HG03521 (cell line): ENCODE data around the gene FAM13A.
"Not testable (repeated sequence)": the region's sequence is repeated elsewhere in the genome, so short reads cannot be mapped to it uniquely, and the experiment has no call there.

Experiments used
- ATAC-seq: cut with Tn5 transposase; IDR thresholded peaks from one replicate; pipeline ENCODE4 v1.9.1; 2021; ENCODE audit warnings: mild to moderate bottlenecking, moderate library complexity; ENCODE audit not compliant: unreplicated experiment

The FAM13A gene

GRCh38 chr4:88964450-88964849, 92.5 kb downstream of the FAM13A start:
- no peak for ATAC-seq

DNA sequence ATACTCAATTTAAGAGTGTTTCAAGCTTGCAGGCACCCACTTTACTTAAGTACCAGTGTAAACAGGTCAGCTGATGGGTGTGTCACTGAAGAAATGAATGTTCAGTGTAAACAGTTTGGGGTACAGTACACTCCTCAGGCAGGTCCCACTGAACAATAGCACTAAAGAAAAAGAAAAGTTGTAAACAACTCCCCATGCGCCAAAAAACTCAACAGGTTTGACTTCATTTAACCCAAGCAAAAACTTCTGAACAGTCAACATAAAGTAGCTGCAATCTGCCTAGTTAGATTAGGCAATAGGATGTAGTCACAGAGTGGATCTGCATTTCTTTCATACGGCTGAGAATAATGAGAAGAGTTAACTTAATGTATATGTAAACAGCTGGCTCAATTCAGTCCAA, 93.2 kb downstream of the FAM13A start:
- no peak for ATAC-seq

DNA sequence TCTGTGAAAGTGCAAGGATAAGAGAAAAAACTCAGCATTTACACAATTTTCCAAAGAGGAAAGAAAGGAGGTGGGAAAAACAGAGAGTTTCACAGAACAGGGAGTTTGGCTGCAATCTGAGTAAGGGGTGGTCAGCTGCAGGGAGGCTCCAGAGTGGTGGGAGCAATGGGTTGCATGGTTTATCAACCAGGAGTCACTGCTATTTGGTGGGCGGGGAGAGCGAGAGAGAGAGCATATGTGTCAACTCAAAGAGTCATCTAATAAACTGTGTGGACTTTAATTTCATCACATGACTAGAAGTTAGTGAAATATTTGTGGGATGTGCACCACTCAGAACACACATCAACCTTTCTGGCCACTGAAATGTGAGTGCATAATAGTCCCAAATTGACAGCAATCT, 94.6 kb downstream of the FAM13A start:
- ATAC-seq = no peak

DNA sequence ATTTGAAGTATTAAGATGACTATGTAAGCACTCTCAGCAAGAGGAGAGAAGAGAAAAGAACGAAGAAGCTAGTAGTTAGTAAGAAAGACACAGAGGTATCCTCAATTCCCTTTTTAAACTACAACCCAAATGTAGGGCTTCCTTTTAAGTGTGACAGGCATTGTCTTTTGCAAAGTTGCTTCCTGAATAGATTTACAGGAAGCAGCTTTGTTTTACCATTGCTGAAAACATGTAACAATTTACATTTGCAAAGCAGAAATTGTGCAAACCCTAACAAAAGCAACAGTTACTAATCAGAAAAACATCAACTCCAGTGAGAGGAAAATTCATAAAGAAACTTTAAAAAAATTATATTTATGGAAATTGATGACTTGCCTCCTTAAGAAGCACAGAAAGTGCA, 96.4 kb downstream of the FAM13A start:
- ATAC-seq = no peak

DNA sequence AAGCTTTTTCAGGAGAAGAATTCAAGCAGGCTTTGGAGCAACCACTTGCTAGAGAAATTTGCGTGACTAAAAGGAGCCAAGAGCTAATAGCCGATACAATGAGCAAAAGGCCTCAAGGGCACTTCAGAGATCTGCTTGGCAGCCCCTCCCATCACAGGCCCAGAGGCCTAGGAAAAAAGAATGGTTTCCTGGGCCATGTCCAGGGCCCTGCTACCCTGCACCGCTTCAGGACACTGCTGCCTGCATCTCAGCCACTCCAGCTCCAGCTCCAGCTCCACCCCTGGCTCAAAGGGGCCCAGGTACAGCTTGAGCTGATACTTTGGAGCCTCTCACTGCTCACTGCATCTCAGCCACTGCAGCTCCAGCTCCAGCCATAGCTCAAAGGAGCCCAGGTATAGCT, 98.9 kb downstream of the FAM13A start:
- no peak for ATAC-seq

DNA sequence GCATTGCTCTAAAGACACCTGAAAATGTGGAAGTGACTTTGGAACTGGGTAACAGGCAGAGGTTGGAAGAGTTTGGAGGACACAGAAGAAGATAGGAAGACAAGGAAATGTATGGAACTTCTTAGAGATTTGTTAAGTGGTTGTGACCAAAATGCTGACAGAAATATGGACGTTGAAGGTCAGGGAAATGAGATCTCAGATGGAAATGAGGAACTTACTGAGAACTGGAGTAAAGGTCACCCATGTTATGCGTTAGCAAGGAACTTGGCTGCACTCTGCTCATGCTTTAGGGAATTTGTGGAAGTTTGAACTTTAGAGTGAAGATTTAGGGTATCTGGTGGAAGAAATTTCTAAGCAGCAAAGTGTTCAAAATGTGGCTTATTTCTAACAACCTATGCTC, 99.4 kb downstream of the FAM13A start:
- no peak for ATAC-seq

- ATAC-seq = no peak
Measured at GRCh38 chr4:88955580-88956380, 101.2 kb downstream of the FAM13A start.

DNA sequence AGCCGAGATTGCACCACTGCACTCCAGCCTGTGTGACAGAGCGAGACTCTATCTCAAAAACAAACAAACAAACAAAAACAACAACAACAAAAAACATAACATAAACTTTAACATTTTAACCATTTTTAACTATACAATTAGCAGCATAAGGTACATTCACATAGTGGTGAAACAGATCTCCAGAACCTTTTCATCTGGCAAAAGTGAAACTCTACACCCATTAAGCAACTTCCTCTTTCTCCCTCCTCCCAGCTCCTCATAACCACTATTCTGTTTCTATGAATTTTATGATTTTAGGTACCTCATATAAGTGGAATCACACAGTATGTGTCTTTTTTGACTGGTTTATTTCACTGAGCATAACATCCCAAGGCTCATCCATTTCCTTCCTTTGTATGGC, 103.6 kb downstream of the FAM13A start:
- no peak for ATAC-seq

GRCh38 chr4:88952081-88952480, 104.9 kb downstream of the FAM13A start:
- ATAC-seq = no peak

DNA sequence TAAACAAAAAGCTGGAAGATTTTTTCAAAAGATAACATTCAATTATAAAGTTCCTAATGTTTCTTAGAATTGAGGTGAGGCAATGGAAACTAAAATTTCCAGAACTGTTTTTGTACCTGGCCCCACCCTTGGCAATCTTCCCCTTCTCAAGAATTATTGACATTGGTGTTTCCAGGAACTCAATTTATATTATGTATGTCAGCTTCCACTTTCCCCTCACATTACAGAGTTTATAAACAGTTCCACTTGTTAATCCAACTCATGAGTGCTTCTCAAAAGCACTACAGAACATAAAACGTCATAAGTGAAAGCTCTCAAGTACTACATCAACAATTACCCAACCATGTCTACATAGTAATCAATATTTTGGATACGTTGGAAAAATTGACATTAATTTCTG, 107.4 kb downstream of the FAM13A start:
- ATAC-seq = no peak

DNA sequence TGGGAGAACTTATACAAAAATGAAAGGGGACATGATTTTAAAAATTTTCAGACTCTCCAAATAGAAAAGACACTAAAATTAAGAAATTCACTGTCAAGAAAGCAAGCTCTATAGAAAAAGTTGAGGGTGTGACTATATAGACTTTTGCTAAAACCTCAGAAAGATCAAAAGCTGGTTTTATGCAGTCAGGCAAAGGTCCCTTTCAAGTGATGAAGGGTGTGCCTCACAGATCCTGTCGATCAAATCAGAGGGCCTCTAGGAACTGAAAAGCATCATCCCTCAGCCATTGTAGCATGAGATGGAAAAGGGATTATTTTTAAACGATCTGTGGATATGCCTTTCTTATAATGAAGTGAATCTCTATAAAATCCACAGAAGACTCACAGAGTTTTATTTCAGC, 116.5 kb downstream of the FAM13A start:
- no peak for ATAC-seq

DNA sequence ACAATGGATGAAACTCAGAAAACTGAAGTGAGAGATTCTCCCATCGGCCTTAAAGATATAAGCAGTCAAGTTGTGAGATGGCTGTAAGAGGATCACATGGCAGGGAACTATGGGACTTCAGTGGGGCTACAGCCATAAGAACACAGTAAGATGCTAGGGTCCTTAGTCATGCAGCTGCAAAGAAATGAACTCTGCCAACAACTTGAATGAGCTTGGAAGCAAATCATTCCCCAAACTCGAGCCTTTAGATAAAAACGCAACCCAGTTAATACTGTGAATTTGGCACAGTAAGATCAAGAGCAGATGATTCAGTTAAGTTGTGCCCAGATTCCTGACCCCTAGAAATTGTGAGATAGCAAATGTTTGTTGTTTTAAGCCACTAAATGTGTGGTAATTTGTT, 117.3 kb downstream of the FAM13A start:
- ATAC-seq = no peak

DNA sequence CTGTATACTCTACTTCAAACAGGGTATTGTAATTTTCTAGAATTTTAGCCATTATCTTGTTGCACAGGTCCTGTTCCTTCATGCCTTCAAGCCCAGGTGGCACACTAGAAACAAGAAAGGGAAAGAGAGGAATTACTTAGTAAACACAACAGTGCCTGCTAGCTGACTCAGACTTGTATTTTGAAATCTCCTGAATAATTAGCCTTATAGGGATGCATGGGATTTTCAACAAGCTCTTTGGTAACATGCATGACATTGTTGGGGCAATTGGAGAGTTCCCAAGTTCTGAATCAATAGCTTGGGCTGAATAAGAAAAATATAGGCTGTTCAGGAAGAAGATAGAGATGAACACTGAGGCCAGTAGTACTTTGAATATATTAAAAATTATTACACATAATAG, 118.8 kb downstream of the FAM13A start:
- no peak for ATAC-seq

DNA sequence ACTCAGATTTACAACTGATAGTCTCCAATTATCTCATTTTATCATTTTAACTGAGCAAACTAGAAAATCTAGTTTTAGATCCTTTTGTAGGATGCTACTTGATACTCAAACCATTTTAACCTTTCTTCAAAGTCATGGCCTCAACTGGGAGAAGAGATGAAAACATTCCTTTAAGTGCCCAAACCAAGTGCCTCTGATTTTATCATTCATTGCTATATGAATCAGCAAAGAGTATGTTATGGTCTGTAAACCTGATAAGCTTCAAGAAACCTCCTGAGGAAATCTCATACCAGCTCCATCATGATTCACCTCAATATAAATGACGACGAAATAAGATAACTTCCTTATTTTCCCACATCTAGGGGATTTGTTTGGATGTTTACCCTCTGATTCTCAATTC, 119.9 kb downstream of the FAM13A start:
- no peak for ATAC-seq

- ATAC-seq = no peak
Measured at GRCh38 chr4:88933414-88934160, 123.4 kb downstream of the FAM13A start.

- ATAC-seq = no peak
Measured at GRCh38 chr4:88928852-88929251, 128.1 kb downstream of the FAM13A start.

DNA sequence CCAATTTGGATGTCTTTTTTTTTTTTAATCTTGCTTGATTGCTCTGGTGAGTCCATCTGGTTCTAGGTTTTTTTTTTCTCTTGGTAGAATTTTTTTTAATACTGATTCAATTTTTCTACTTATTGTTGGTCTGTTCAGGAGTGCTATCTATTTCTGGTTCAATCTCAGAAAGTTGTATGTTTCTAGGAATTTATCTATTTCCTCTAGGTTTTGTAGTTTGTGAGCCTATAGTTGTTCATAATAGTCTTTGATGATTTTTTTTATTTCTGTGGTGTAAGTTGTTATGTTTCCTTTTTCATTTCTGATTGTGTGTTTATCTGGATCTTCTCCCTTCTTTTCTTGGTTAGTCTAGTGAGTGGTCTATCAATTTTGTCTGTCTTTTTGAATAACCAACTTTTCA, 129.6 kb downstream of the FAM13A start:
- ATAC-seq = no peak

DNA sequence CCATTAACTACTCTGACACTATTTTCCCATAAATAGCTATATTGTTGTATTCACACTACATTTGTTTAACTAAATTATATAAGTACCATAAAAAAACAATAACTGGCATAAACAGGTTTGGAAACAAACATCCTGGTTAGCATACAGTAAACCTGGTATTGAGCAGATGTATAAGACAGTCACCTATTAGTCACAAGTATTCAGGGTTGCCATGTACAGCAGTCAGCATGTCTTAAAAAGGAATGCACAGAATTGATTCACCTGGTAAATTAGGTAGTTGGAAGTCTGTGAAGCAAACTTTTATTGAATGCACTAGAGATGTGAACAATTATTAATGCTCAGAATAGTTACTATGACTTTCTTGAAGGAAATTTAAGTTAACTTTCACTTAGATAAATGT, 137.9 kb downstream of the FAM13A start:
- ATAC-seq = no peak

- ATAC-seq = not testable (repeated sequence)
Measured at GRCh38 chr4:88913181-88913580, 143.8 kb downstream of the FAM13A start.

DNA sequence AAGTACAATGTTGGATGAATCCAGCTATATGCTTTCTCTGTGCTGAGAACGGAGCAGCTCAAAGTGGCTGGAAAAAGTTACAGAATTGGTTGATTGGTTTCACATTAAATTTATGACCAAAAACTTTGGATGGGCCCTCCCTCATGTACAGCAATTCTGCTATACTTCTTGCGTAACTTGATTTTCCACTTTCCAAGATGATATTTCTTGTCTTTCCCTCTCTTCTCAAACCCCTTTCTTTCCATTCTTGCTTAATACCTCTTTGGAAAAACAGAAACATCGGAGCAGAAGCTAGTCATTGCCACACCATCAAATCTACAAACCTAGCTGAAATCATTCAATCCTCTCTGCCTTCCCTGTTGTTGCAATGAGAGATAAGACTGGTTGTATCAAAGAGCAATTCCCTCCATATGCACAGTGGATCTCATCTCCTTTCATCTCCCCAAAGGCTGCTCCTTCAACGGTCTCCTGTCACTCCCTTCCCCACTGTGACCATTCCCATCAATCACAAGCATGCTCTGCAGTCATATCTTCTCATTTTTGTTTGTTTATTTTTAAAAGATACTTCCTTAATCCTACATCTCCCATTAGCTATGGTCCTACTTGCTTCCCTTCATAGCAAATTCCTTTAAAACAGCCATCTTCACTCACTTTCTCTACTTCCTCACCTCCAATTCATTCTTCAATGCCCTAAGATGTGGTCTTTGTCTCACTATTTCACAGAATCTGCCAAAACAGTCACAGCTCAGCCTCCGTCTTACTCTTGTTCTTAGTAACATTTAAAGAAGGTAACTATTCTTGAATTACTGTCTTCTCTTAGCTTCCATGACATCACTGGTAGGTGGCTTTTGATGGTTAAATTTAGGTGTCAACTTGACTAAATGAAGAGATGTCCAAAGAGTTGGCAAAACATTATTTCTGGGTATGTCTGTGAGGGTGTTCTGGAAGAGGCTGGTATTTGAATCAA, 145.5 kb downstream of the FAM13A start:
- no peak for ATAC-seq

GRCh38 chr4:88910101-88910500, 146.9 kb downstream of the FAM13A start:
- ATAC-seq = no peak
